Stimulated activated naive CD8-positive, alpha-beta T cell treated with anti-CD3 and anti-CD28 coated beads, Interleukin-15, Interleukin-2, amounts not matched to agents 100 ng/mL and 50 ng/mL, for 24 hours (primary cell): ENCODE measurements around the gene CDKAL1.

Source experiments
- H3K27ac Mint-ChIP-seq: one replicate; pipeline ENCODE4 v1.8.0; 2021; ENCODE audit warnings: mild to moderate bottlenecking, mixed read lengths
- H3K27me3 Mint-ChIP-seq: one replicate; pipeline ENCODE4 v1.8.0; 2021; ENCODE audit warnings: mixed read lengths
- H3K36me3 Mint-ChIP-seq: one replicate; pipeline ENCODE4 v1.8.0; 2021; ENCODE audit warnings: low read depth, mixed read lengths
- H3K4me1 Mint-ChIP-seq: one replicate; pipeline ENCODE4 v1.8.0; 2021; ENCODE audit warnings: low read depth, mixed read lengths
- H3K4me3 Mint-ChIP-seq: one replicate; pipeline ENCODE4 v1.8.0; 2021; ENCODE audit warnings: mild to moderate bottlenecking, mixed read lengths
- H3K9me3 Mint-ChIP-seq: one replicate; pipeline ENCODE4 v1.8.0; 2021; ENCODE audit warnings: mixed read lengths

Gene CDKAL1

GRCh38 chr6:20704325-20705025 lies 170.2 kb downstream of the CDKAL1 start:
- no peaks in the 10 kb centered on the region for H3K36me3 Mint-ChIP-seq

GRCh38 chr6:20705741-20706140 lies 171.5 kb downstream of the CDKAL1 start:
- Mint-ChIP-seq H3K4me1 (peaks cover 82% of the 10 kb centered on the region), H3K9me3 (no peaks in the 10 kb centered on the region), H3K4me3 (no peak overlapping the region), H3K27ac (no peak overlapping the region), H3K27me3 (no peaks in the 10 kb centered on the region), H3K36me3 (no peaks in the 10 kb centered on the region)

More at GRCh38 chr6:20704325-20705025, 170.2 kb downstream of the CDKAL1 start:
- Mint-ChIP-seq H3K9me3 (no peaks in the 10 kb centered on the region), H3K27ac (no peak overlapping the region), H3K4me3 (no peak overlapping the region), H3K27me3 (no peaks in the 10 kb centered on the region), H3K4me1 (peaks cover 85% of the 10 kb centered on the region)

- Mint-ChIP-seq H3K27ac (peak overlapping the region; percentile 21), H3K27me3 (no peaks in the 10 kb centered on the region), H3K9me3 (no peaks in the 10 kb centered on the region), H3K36me3 (no peaks in the 10 kb centered on the region), H3K4me3 (no peak overlapping the region), H3K4me1 (peaks cover 82% of the 10 kb centered on the region)
These were observed 172.1 kb downstream of the CDKAL1 start for GRCh38 chr6:20706238-20706938.

GRCh38 chr6:20706939-20707485 lies 172.8 kb downstream of the CDKAL1 start:
- Mint-ChIP-seq H3K4me3 (no peak overlapping the region), H3K27me3 (no peaks in the 10 kb centered on the region), H3K36me3 (peaks cover 3% of the 10 kb centered on the region), H3K9me3 (no peaks in the 10 kb centered on the region), H3K4me1 (peaks cover 82% of the 10 kb centered on the region), H3K27ac (no peak overlapping the region)

- H3K4me3 Mint-ChIP-seq: no peak overlapping the region
- H3K9me3 Mint-ChIP-seq: no peaks in the 10 kb centered on the region
- peaks cover 77% of the 10 kb centered on the region for H3K4me1 Mint-ChIP-seq
- H3K36me3 Mint-ChIP-seq: peaks cover 4% of the 10 kb centered on the region
- H3K27me3 Mint-ChIP-seq: no peaks in the 10 kb centered on the region
- H3K27ac Mint-ChIP-seq: no peak overlapping the region
These were observed 173.6 kb downstream of the CDKAL1 start for GRCh38 chr6:20707870-20708269.

GRCh38 chr6:20708367-20709124 lies 174.3 kb downstream of the CDKAL1 start:
- peak overlapping the region; percentile 50 for H3K4me3 Mint-ChIP-seq
- H3K27me3 Mint-ChIP-seq: no peaks in the 10 kb centered on the region
- peaks cover 75% of the 10 kb centered on the region for H3K4me1 Mint-ChIP-seq

GRCh38 chr6:20709451-20709850 lies 175.2 kb downstream of the CDKAL1 start:
- no peaks in the 10 kb centered on the region for H3K9me3 Mint-ChIP-seq
- no peak overlapping the region for H3K4me3 Mint-ChIP-seq
- peaks cover 4% of the 10 kb centered on the region for H3K36me3 Mint-ChIP-seq
- H3K4me1 Mint-ChIP-seq: peaks cover 68% of the 10 kb centered on the region
- no peaks in the 10 kb centered on the region for H3K27me3 Mint-ChIP-seq
- H3K27ac Mint-ChIP-seq: no peak overlapping the region

More at GRCh38 chr6:20708367-20709124, 174.3 kb downstream of the CDKAL1 start:
- no peaks in the 10 kb centered on the region for H3K9me3 Mint-ChIP-seq
- H3K36me3 Mint-ChIP-seq: peaks cover 4% of the 10 kb centered on the region
- H3K27ac Mint-ChIP-seq: peak overlapping the region; percentile 73

GRCh38 chr6:20710341-20710740 lies 176.1 kb downstream of the CDKAL1 start:
- peaks cover 63% of the 10 kb centered on the region for H3K4me1 Mint-ChIP-seq
- no peak overlapping the region for H3K4me3 Mint-ChIP-seq
- H3K36me3 Mint-ChIP-seq: peaks cover 4% of the 10 kb centered on the region
- no peaks in the 10 kb centered on the region for H3K27me3 Mint-ChIP-seq
- H3K9me3 Mint-ChIP-seq: no peaks in the 10 kb centered on the region
- no peak overlapping the region for H3K27ac Mint-ChIP-seq

GRCh38 chr6:20711518-20711917 lies 177.3 kb downstream of the CDKAL1 start:
- Mint-ChIP-seq H3K4me1 (peaks cover 51% of the 10 kb centered on the region), H3K27ac (no peak overlapping the region)

GRCh38 chr6:20712011-20712410 lies 177.8 kb downstream of the CDKAL1 start:
- Mint-ChIP-seq H3K36me3 (peaks cover 4% of the 10 kb centered on the region), H3K27ac (no peak overlapping the region), H3K4me1 (peaks cover 46% of the 10 kb centered on the region), H3K27me3 (no peaks in the 10 kb centered on the region), H3K4me3 (no peak overlapping the region), H3K9me3 (no peaks in the 10 kb centered on the region)

More at GRCh38 chr6:20711518-20711917, 177.3 kb downstream of the CDKAL1 start:
- no peaks in the 10 kb centered on the region for H3K9me3 Mint-ChIP-seq
- no peak overlapping the region for H3K4me3 Mint-ChIP-seq
- H3K36me3 Mint-ChIP-seq: peaks cover 4% of the 10 kb centered on the region
- no peaks in the 10 kb centered on the region for H3K27me3 Mint-ChIP-seq

GRCh38 chr6:20715135-20715806 lies 181.0 kb downstream of the CDKAL1 start:
- H3K36me3 Mint-ChIP-seq: peaks cover 5% of the 10 kb centered on the region
- H3K27me3 Mint-ChIP-seq: no peaks in the 10 kb centered on the region
- no peaks in the 10 kb centered on the region for H3K9me3 Mint-ChIP-seq
- H3K4me1 Mint-ChIP-seq: peaks cover 18% of the 10 kb centered on the region
- H3K4me3 Mint-ChIP-seq: no peak overlapping the region
- H3K27ac Mint-ChIP-seq: no peak overlapping the region

GRCh38 chr6:20716865-20717264 lies 182.6 kb downstream of the CDKAL1 start:
- H3K4me1 Mint-ChIP-seq: peaks cover 5% of the 10 kb centered on the region

GRCh38 chr6:20717743-20718142 lies 183.5 kb downstream of the CDKAL1 start:
- Mint-ChIP-seq H3K9me3 (no peaks in the 10 kb centered on the region), H3K27ac (no peak overlapping the region), H3K4me3 (no peak overlapping the region), H3K4me1 (peaks cover 7% of the 10 kb centered on the region), H3K36me3 (peaks cover 13% of the 10 kb centered on the region), H3K27me3 (no peaks in the 10 kb centered on the region)

More at GRCh38 chr6:20716865-20717264, 182.6 kb downstream of the CDKAL1 start:
- H3K27ac Mint-ChIP-seq: no peak overlapping the region
- no peak overlapping the region for H3K4me3 Mint-ChIP-seq
- H3K27me3 Mint-ChIP-seq: no peaks in the 10 kb centered on the region
- peaks cover 9% of the 10 kb centered on the region for H3K36me3 Mint-ChIP-seq
- no peaks in the 10 kb centered on the region for H3K9me3 Mint-ChIP-seq
